Aorta (tissue), 5 donors: ENCODE data around the gene C3. TPM values are rescaled to one million over a fixed set of nuclear protein-coding genes. Genes with fewer than 3 reads are reported as not detected.
"Not testable (repeated sequence)": the region's sequence is repeated elsewhere in the genome, so short reads cannot be mapped to it uniquely, and the experiment has no call there.

Experiments
- ATAC-seq: fragments of 200-7000 bp; cut with Tn5 transposase; one replicate; pipeline ENCODE4 v1.9.1; 2022; ENCODE audit warnings: moderate library complexity; ENCODE audit not compliant: low FRiP score
- DNase-seq, 2 donors: peaks; one replicate each; pipeline ENCODE4 v3.0.0-alpha.2; 2020
- H3K27ac ChIP-seq, 2 donors: one replicate each; pipeline ENCODE4 v1.5.1; 2013; ENCODE audit warnings: low read length in 2 of 2, mild to moderate bottlenecking in 2 of 2, moderate library complexity in 2 of 2, control low read depth in 1 of 2, inconsistent platforms in 1 of 2, low read depth in 1 of 2
- H3K27me3 ChIP-seq, 2 donors: one replicate each; pipeline ENCODE4 v1.6.1; 2013; ENCODE audit warnings: control low read depth in 1 of 2, low read length in 1 of 2, mild to moderate bottlenecking in 1 of 2, moderate library complexity in 1 of 2; ENCODE audit not compliant: insufficient read depth in 2 of 2, control insufficient read depth in 1 of 2
- H3K36me3 ChIP-seq, 2 donors: one replicate each; pipeline ENCODE4 v1.6.1; 2013; ENCODE audit warnings: control low read depth in 1 of 2, low read length in 1 of 2, mild to moderate bottlenecking in 1 of 2; ENCODE audit not compliant: insufficient read depth in 2 of 2, control insufficient read depth in 1 of 2
- H3K4me1 ChIP-seq, 2 donors: one replicate each; pipeline ENCODE4 v1.6.1; 2013; ENCODE audit warnings: low read length in 2 of 2, control low read depth in 1 of 2, mild to moderate bottlenecking in 1 of 2, moderate library complexity in 1 of 2; ENCODE audit not compliant: insufficient read depth in 2 of 2, control insufficient read depth in 1 of 2
- H3K4me3 ChIP-seq, 2 donors: one replicate each; pipeline ENCODE4 v1.5.1; 2013; ENCODE audit warnings: low read length in 2 of 2, control low read depth in 1 of 2, mild to moderate bottlenecking in 1 of 2
- H3K9me3 ChIP-seq: one replicate; pipeline ENCODE4 v1.6.1; 2013; ENCODE audit warnings: mild to moderate bottlenecking, low read length; ENCODE audit not compliant: control insufficient read depth
- WGBS, 2 donors: extraction: QIAGEN DNeasy Blood & Tissue Kit; methylation state at CpG; one replicate each; pipeline ENCODE4 v1.1.7; 2013; 5-methylcytosine and 5-hydroxymethylcytosine counted together
- intact Hi-C, 2 donors: fragments of 100-400 bp; cut with DNase I; formaldehyde crosslinking; loops; one replicate each; pipeline versions ENCODE4 v1.14.2 to v1.15.0; 2022
- polyA plus RNA-seq, 2 donors: library from polyadenylated mRNA; stranded (reverse); fragments of 200-250 nt; gene quantifications; one replicate each; pipeline ENCODE4 v1.2.3, GENCODE V29; 2013
- total RNA-seq, 2 donors: library from RNA; stranded (reverse); fragmentation: NEBNext Ultra II Directional; extraction: Animal tissue kit (Norgen Biotek cat#: 25700); gene quantifications; one replicate each; pipeline ENCODE4 v1.2.1, GENCODE V29; 2021
- donor health status: healthy with polysubstance abuse.
- donor health status: Bipolar disorder and iron deficiency.
- donor health status: DM: no; HTN: no; CAD: no.
- donor health status: DM: no; HTN: no; CAD: no.
- donor health status: DM: yes; HTN: yes; CAD: no.

Gene C3
- total and polyA plus RNA-seq, 4 donors, result 9.1 to 3,196 (median 522) TPM

DNA sequence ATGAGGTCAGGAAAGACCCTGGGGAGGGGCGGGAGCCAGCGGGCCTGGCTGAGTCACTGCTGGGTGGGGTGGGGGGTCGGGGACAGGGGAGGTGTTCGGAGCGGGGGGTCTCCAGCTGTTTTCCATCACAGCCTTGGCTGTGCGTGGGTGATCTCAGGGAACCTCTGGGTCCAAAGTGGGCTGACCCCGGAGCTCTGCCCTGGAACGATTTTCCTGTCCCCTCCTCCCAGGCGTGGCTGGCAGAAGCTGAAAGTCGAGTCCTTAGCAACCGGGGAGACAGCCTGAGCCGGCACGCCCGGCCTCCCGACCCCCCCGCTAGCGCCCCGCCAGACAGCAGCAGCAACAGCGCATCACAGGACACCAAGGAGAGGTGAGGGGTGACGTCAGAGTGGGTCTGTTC, 29.6 kb upstream of the C3 start:
- Histone ChIP-seq H3K27ac (no peak overlapping the region), H3K27me3 (no peaks in the 10 kb centered on the region), H3K4me3 (no peak overlapping the region), H3K36me3 (peaks cover 7 to 8% of the 10 kb centered on the region in 2 donors), H3K4me1 (no peaks in the 10 kb centered on the region), H3K9me3 (no peaks in the 10 kb centered on the region)
- ATAC-seq (peak; percentile 15), DNase-seq (peak in 1 of 2 donors; percentile 60)
- intact Hi-C loops, result no loop called here
- 83 to 85% methylated on average over 18 to 20 of the region's 20 CpGs for WGBS, 2 donors

GRCh38 chr19:6748543-6748942, 28.1 kb upstream of the C3 start:
- intact Hi-C loops, result loop anchor here in 1 of 2 donors (10.0 kb wide), 1 partner anchor 474 kb away; the partner anchor contains the start of gene MLLT1
- not testable (repeated sequence) for H3K27ac ChIP-seq, ATAC-seq, H3K4me3 ChIP-seq, H3K27me3 ChIP-seq, DNase-seq, H3K4me1 ChIP-seq, H3K9me3 ChIP-seq, H3K36me3 ChIP-seq
- 89% methylated on average over 10 of the region's 10 CpGs for WGBS, 2 donors

- Histone ChIP-seq H3K4me3 (no peak overlapping the region), H3K4me1 (no peaks in the 10 kb centered on the region), H3K27me3 (no peaks in the 10 kb centered on the region), H3K27ac (no peak overlapping the region), H3K9me3 (no peaks in the 10 kb centered on the region), H3K36me3 (peaks cover 4 to 8% of the 10 kb centered on the region in 2 donors)
- no peak for ATAC-seq
- DNase-seq, result no peak
- intact Hi-C loops, result loop anchor here (2.0 to 10.0 kb wide), 2 partner anchors 55 to 471 kb away; partner anchors contain the start of gene MLLT1 (in 1 of the 2)
- WGBS, 2 donors, result 91 to 93% methylated on average over 23 to 24 of the region's 24 CpGs
Observed at GRCh38 chr19:6745965-6746364, 25.5 kb upstream of the C3 start.

GRCh38 chr19:6744381-6745301, 24.2 kb upstream of the C3 start:
- ATAC-seq (peak; percentile 88), DNase-seq (peak; percentile 89 to 96)
- Histone ChIP-seq H3K27me3 (no peaks in the 10 kb centered on the region), H3K36me3 (peaks cover 4 to 6% of the 10 kb centered on the region in 2 donors), H3K4me1 (no peaks in the 10 kb centered on the region), H3K27ac (peak overlapping the region; percentile 20 to 88), H3K4me3 (no peak overlapping the region), H3K9me3 (no peaks in the 10 kb centered on the region)
- 4 to 5% methylated on average over 40 to 41 of the region's 41 CpGs for WGBS, 2 donors
- intact Hi-C loops, result loop anchor here (2.0 to 10.0 kb wide), 3 partner anchors 56 to 1062 kb away; partner anchors contain the start of genes HSD11B1L (in 1 of the 2), MICOS13 (in 1 of the 2) and MLLT1 (in 1 of the 2)

- H3K27ac ChIP-seq, result peak overlapping the region in 1 of 2 donors; percentile 88
- H3K36me3 ChIP-seq, result peaks cover 4 to 6% of the 10 kb centered on the region in 2 donors
- no peaks in the 10 kb centered on the region for H3K4me1 ChIP-seq
- intact Hi-C loops, result loop anchor here (2.0 to 10.0 kb wide), 3 partner anchors 57 to 1062 kb away; partner anchors contain the start of genes HSD11B1L (in 1 of the 2), MICOS13 (in 1 of the 2) and MLLT1 (in 1 of the 2)
- WGBS, 2 donors, result 73 to 76% methylated on average over 15 of the region's 15 CpGs
- no peak for ATAC-seq
- no peak for DNase-seq
- no peaks in the 10 kb centered on the region for H3K27me3 ChIP-seq
- no peaks in the 10 kb centered on the region for H3K9me3 ChIP-seq
- no peak overlapping the region for H3K4me3 ChIP-seq
Observed at GRCh38 chr19:6743714-6744380, 23.4 kb upstream of the C3 start.

DNA sequence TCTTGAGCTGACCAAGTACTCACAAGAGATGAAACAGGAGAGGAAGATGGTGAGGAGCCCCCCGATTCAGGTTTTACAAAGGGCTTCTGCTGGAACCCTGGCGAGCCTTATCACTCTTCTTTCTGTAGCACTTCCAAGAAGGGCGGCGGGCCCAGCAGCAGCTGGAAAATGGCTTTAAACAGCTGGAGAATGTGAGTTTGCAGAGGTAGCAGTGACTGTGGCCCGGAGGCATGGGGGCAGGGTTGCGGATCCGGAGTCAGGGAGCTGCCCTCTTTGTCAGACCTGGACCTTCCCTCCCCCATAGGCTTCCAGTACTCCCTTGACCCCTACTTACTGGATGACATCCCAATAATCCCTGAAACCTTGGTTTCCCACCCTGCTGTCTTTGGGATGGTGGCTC, 22.6 kb upstream of the C3 start:
- ATAC-seq (no peak), DNase-seq (no peak)
- H3K27me3 ChIP-seq, result no peaks in the 10 kb centered on the region
- no peaks in the 10 kb centered on the region for H3K4me1 ChIP-seq
- intact Hi-C loops, result loop anchor here (5.0 to 10.0 kb wide), 2 partner anchors 468 to 1061 kb away; partner anchors contain the start of genes HSD11B1L (in 1 of the 2), MICOS13 (in 1 of the 2) and MLLT1 (in 1 of the 2)
- H3K36me3 ChIP-seq, result peaks cover 4 to 6% of the 10 kb centered on the region in 2 donors
- no peak overlapping the region for H3K27ac ChIP-seq
- no peak overlapping the region for H3K4me3 ChIP-seq
- WGBS, 2 donors, result 80 to 83% methylated on average over 7 of the region's 7 CpGs
- no peaks in the 10 kb centered on the region for H3K9me3 ChIP-seq

DNA sequence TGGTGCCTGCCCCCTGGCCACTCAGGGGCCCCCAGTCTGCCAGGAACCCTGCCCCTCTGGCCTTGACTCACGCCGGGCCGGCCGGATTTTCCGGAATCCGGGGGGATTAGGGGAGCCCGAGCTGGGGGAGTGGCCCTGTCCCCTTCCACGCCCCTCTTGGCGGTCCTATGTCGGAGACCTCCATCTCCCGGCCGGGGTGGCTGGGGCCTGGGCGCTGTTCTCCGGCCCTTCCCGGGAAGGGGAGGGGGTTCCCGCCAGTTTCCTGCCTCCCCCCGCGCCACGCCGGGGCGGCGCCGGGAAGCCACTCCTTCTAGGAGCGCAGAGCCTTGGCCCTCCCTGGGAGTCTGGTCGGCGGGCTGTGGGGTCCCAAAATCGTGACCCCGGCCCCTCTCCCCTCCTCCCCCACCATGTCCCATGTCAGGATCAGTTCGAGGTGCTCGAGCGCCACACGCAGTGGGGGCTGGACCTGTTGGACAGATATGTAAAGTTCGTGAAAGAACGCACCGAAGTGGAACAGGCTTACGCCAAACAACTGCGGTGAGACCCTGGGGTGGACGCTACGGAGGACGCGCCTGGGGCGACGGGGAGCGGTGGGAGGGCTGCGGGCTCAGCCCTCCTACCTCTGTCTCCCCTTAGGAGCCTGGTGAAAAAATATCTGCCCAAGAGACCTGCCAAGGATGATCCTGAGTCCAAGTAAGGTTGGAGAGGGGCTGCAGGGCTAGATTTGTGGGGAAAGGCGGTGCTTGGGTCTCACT, 20.3 kb upstream of the C3 start:
- H3K4me3 ChIP-seq, result peak overlapping the region; percentile 83 to 98
- H3K36me3 ChIP-seq, result no peaks in the 10 kb centered on the region
- H3K27ac ChIP-seq, result peak overlapping the region; percentile 18 to 84
- 1% methylated on average over 43 to 46 of the region's 46 CpGs for WGBS, 2 donors
- no peaks in the 10 kb centered on the region for H3K27me3 ChIP-seq
- intact Hi-C loops, result loop anchor here (5.0 to 10.0 kb wide), 2 partner anchors 466 to 1058 kb away; partner anchors contain the start of genes HSD11B1L (in 1 of the 2), MICOS13 (in 1 of the 2) and MLLT1 (in 1 of the 2)
- H3K4me1 ChIP-seq, result no peaks in the 10 kb centered on the region
- H3K9me3 ChIP-seq, result no peaks in the 10 kb centered on the region
- ATAC-seq, result peak; percentile 0
- peak; percentile 78 to 90 for DNase-seq
